Stimulated activated CD4-positive, alpha-beta T cell treated with anti-CD3 and anti-CD28 coated beads, Interleukin-15, amount 100 ng/mL, for 1 hour (primary cell): ENCODE results near the gene NRG3.

Source experiments
- DNase-seq, 2 donors: peaks; one replicate each; pipeline ENCODE4 v3.0.0-alpha.2; 2020; ENCODE audit warnings: low read depth in 1 of 2, low spot score in 1 of 2

NRG3 gene

GRCh38 chr10:82361256-82361655 lies 486.3 kb downstream of the NRG3 start:
- DNase-seq: no peak

- DNase-seq: no peak
These were observed 502.6 kb downstream of the NRG3 start for GRCh38 chr10:82377608-82378007.

- no peak for DNase-seq
These were observed 503.2 kb downstream of the NRG3 start for GRCh38 chr10:82378146-82378545.

GRCh38 chr10:82383350-82383749 lies 508.4 kb downstream of the NRG3 start:
- DNase-seq: no peak

- DNase-seq: no peak
These were observed 516.1 kb downstream of the NRG3 start for GRCh38 chr10:82390866-82391658.

- DNase-seq: no peak
These were observed 517.0 kb downstream of the NRG3 start for GRCh38 chr10:82391971-82392370.

- no peak for DNase-seq
These were observed 517.5 kb downstream of the NRG3 start for GRCh38 chr10:82392533-82392932.

- no peak for DNase-seq
These were observed 519.1 kb downstream of the NRG3 start for GRCh38 chr10:82394122-82394521.

GRCh38 chr10:82394987-82395386 lies 520.0 kb downstream of the NRG3 start:
- DNase-seq: no peak

GRCh38 chr10:82396886-82397285 lies 521.9 kb downstream of the NRG3 start:
- no peak for DNase-seq

GRCh38 chr10:82397854-82398253 lies 522.9 kb downstream of the NRG3 start:
- DNase-seq: no peak

GRCh38 chr10:82399850-82400249 lies 524.9 kb downstream of the NRG3 start:
- no peak for DNase-seq

GRCh38 chr10:82400841-82401240 lies 525.8 kb downstream of the NRG3 start:
- no peak for DNase-seq

GRCh38 chr10:82402906-82403401 lies 528.0 kb downstream of the NRG3 start:
- DNase-seq: no peak

- DNase-seq: no peak
These were observed 534.7 kb downstream of the NRG3 start for GRCh38 chr10:82409671-82410070.

- DNase-seq: no peak
These were observed 536.4 kb downstream of the NRG3 start for GRCh38 chr10:82411416-82411815.

GRCh38 chr10:82420001-82420400 lies 545.0 kb downstream of the NRG3 start:
- no peak for DNase-seq

GRCh38 chr10:82429302-82429701 lies 554.3 kb downstream of the NRG3 start:
- no peak for DNase-seq

GRCh38 chr10:82438277-82438676 lies 563.3 kb downstream of the NRG3 start:
- DNase-seq: no peak

- no peak for DNase-seq
These were observed 565.8 kb downstream of the NRG3 start for GRCh38 chr10:82440775-82441174.

GRCh38 chr10:82452046-82452445 lies 577.1 kb downstream of the NRG3 start:
- DNase-seq: no peak

GRCh38 chr10:82452676-82453075 lies 577.7 kb downstream of the NRG3 start:
- DNase-seq: no peak

GRCh38 chr10:82453678-82454293 lies 578.8 kb downstream of the NRG3 start:
- no peak for DNase-seq
